GM21529 (cell line): Measurements from ENCODE around the gene SESTD1.

Source experiments
- ATAC-seq: cut with Tn5 transposase; IDR thresholded peaks from one replicate; pipeline ENCODE4 v1.9.1; 2021; ENCODE audit not compliant: unreplicated experiment

Gene SESTD1

GRCh38 chr2:179191110-179191509, 73.5 kb downstream of the SESTD1 start:
- no peak for ATAC-seq

- no peak for ATAC-seq
Measured at GRCh38 chr2:179186126-179186525, 78.5 kb downstream of the SESTD1 start.

GRCh38 chr2:179184610-179185009, 80.0 kb downstream of the SESTD1 start:
- no peak for ATAC-seq

GRCh38 chr2:179181002-179181401, 83.6 kb downstream of the SESTD1 start:
- ATAC-seq, result peak; percentile 64

- no peak for ATAC-seq
Measured at GRCh38 chr2:179180242-179180641, 84.4 kb downstream of the SESTD1 start.

- ATAC-seq, result no peak
Measured at GRCh38 chr2:179179719-179180118, 84.9 kb downstream of the SESTD1 start.

- no peak for ATAC-seq
Measured at GRCh38 chr2:179177694-179178093, 86.9 kb downstream of the SESTD1 start.

- ATAC-seq, result no peak
Measured at GRCh38 chr2:179174240-179174639, 90.4 kb downstream of the SESTD1 start.

GRCh38 chr2:179172894-179173293, 91.7 kb downstream of the SESTD1 start:
- ATAC-seq, result no peak

GRCh38 chr2:179171371-179171770, 93.3 kb downstream of the SESTD1 start:
- ATAC-seq, result no peak

GRCh38 chr2:179170901-179171300, 93.7 kb downstream of the SESTD1 start:
- no peak for ATAC-seq

GRCh38 chr2:179165356-179166000, 99.2 kb downstream of the SESTD1 start:
- ATAC-seq, result no peak

- no peak for ATAC-seq
Measured at GRCh38 chr2:179141206-179141605, 123.4 kb downstream of the SESTD1 start.

GRCh38 chr2:179140571-179140970, 124.1 kb downstream of the SESTD1 start:
- ATAC-seq, result no peak

- no peak for ATAC-seq
Measured at GRCh38 chr2:179139506-179139905, 125.1 kb downstream of the SESTD1 start.

GRCh38 chr2:179137200-179137759, 127.4 kb downstream of the SESTD1 start:
- ATAC-seq, result no peak

- ATAC-seq, result no peak
Measured at GRCh38 chr2:179133016-179133415, 131.6 kb downstream of the SESTD1 start.

- no peak for ATAC-seq
Measured at GRCh38 chr2:179132076-179132475, 132.6 kb downstream of the SESTD1 start.

GRCh38 chr2:179130560-179130959, 134.1 kb downstream of the SESTD1 start:
- no peak for ATAC-seq

GRCh38 chr2:179129574-179130238, 134.9 kb downstream of the SESTD1 start:
- peak; percentile 58 for ATAC-seq

GRCh38 chr2:179125404-179125803, 139.2 kb downstream of the SESTD1 start:
- ATAC-seq, result no peak

- no peak for ATAC-seq
Measured at GRCh38 chr2:179124282-179124681, 140.3 kb downstream of the SESTD1 start.
